ENCODE measurements around the gene CHAT. TPM values are rescaled to one million over a fixed set of nuclear protein-coding genes. Genes with fewer than 3 reads are reported as not detected.

Gene CHAT
- total and polyA plus RNA-seq, 2 donors (not counting 3 experiments of a cell fraction or from before 2014, with no cell fraction given), result not detected

DNA sequence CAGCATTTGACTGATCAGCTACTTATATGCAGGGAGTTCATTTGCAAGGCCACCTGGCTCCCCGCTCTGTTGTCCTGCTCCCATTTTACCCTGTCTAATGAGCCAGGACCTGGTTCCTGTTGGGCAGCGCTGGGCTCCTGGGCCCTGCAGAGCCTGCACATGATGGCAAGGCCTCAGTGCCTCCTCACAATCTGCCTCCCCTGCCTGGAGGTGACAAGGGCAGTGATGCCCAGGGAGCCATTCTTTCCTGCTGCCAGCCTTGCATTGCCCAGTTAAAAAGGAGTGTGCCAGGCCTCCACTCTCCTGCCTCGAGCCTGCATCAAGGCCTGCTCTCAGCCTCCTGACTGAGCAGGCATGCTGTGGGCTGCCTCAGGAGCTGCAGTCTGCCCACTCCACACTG, 28.5 kb downstream of the CHAT start:
- no peaks in the 10 kb centered on the region for H3K9me3 ChIP-seq (replicated peaks; ENCODE audit: control insufficient read depth, insufficient read depth, low read length)
- H3K9me1 ChIP-seq (replicated peaks; ENCODE audit: control insufficient read depth, extremely low read depth, insufficient read depth, low read length), result no peaks in the 10 kb centered on the region
- no peaks in the 10 kb centered on the region for H4K20me1 ChIP-seq (replicated peaks; ENCODE audit: control insufficient read depth, extremely low read depth, insufficient read depth, low read length)
- TF ChIP-seq, protein P1, sequence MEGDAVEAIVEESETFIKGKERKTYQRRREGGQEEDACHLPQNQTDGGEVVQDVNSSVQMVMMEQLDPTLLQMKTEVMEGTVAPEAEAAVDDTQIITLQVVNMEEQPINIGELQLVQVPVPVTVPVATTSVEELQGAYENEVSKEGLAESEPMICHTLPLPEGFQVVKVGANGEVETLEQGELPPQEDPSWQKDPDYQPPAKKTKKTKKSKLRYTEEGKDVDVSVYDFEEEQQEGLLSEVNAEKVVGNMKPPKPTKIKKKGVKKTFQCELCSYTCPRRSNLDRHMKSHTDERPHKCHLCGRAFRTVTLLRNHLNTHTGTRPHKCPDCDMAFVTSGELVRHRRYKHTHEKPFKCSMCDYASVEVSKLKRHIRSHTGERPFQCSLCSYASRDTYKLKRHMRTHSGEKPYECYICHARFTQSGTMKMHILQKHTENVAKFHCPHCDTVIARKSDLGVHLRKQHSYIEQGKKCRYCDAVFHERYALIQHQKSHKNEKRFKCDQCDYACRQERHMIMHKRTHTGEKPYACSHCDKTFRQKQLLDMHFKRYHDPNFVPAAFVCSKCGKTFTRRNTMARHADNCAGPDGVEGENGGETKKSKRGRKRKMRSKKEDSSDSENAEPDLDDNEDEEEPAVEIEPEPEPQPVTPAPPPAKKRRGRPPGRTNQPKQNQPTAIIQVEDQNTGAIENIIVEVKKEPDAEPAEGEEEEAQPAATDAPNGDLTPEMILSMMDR (IDR thresholded peaks at IDR 0.05; ENCODE audit: extremely low read depth in 1 of 2, insufficient read depth in 1 of 2, low read depth in 1 of 2, low read length in 2 of 2), result no peak
- no peak for TF ChIP-seq GATA2 (IDR thresholded peaks at IDR 0.05; ENCODE audit: insufficient read depth, insufficient read length, low read depth, low read length)
- TF ChIP-seq, protein P2, sequence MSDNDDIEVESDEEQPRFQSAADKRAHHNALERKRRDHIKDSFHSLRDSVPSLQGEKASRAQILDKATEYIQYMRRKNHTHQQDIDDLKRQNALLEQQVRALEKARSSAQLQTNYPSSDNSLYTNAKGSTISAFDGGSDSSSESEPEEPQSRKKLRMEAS (IDR thresholded peaks at IDR 0.05; ENCODE audit: insufficient read depth, insufficient read length), result no peak
- no peak for TF ChIP-seq FOS (IDR thresholded peaks at IDR 0.05; ENCODE audit: borderline replicate concordance, insufficient read depth, low read length)
- TF ChIP-seq JUN (IDR thresholded peaks at IDR 0.05; ENCODE audit: borderline replicate concordance, insufficient read depth, insufficient read length, low read depth), result no peak
- no peak for TF ChIP-seq POLR2AphosphoS5 (IDR thresholded peaks at IDR 0.05; ENCODE audit: insufficient read depth, low read depth, low read length)
- no peak for TF ChIP-seq MYC (IDR thresholded peaks at IDR 0.05; ENCODE audit: low read depth, low read length)
- no peak for TF ChIP-seq EZH2 (IDR thresholded peaks at IDR 0.05; ENCODE audit: borderline replicate concordance, low read depth, low read length, severe bottlenecking)
- no peak for TF ChIP-seq POLR2A (IDR thresholded peaks at IDR 0.05; ENCODE audit: low read depth, low read length)
- intact Hi-C loops (cut with micrococcal nuclease), result no loop called here
- H3K36me3 ChIP-seq (ENCODE audit: control insufficient read depth in 2 of 2, extremely low read depth in 1 of 2, insufficient read depth in 2 of 2, low read length in 2 of 2), result no peaks in the 10 kb centered on the region
- no TSS peak for BruUV-seq (replicated peaks)
- dilution Hi-C loops (cut with MboI; ENCODE audit: extremely low pct_ligation_motif_present, low sequenced_read_pairs), result no loop called here
- no peaks in the 10 kb centered on the region for H3K4me1 ChIP-seq (ENCODE audit: control insufficient read depth, extremely low read depth, insufficient read depth, low read length)
- H3K4me2 ChIP-seq (ENCODE audit: insufficient read depth, low read length), result no peak overlapping the region
- CTCF ChIA-PET, result no interaction called here
- no peaks in the 10 kb centered on the region for H3K79me2 ChIP-seq (ENCODE audit: control insufficient read depth, insufficient read depth, low read length)
- DNase-seq (ENCODE audit: low read depth, low spot score) (no peak), FAIRE-seq (no peak)
- no peak overlapping the region for H2AFZ ChIP-seq (ENCODE audit: low read depth, low read length)
- peaks cover 0 to 7% of the 10 kb centered on the region in 2 experiments for H3K27me3 ChIP-seq (ENCODE audit: control insufficient read depth in 2 of 2, insufficient read depth in 2 of 2, low read length in 2 of 2)
- no peak overlapping the region for H3K9ac ChIP-seq (replicated peaks; ENCODE audit: extremely low read depth, insufficient read depth, low read length)
- H3K27ac ChIP-seq (ENCODE audit: insufficient read depth, low read depth, low read length), result no peak overlapping the region
- H3K4me3 ChIP-seq (replicated peaks in 1 of 3; ENCODE audit: insufficient read depth in 1 of 3, low read depth in 1 of 3, low read length in 3 of 3), result no peak overlapping the region
- POLR2A ChIA-PET, result no interaction called here
